Hematopoietic multipotent progenitor cell (in vitro differentiated cells): ENCODE data around the gene GPC6. TPM values are rescaled to one million over a fixed set of nuclear protein-coding genes. Genes with fewer than 3 reads are reported as not detected.

Experiments used
- DNase-seq, 3 donors: peaks; one replicate each; pipeline ENCODE4 v3.0.0-alpha.2; 2011 to 2015; ENCODE audit warnings: low read depth in 2 of 3, low spot score in 2 of 3
- total RNA-seq: library from RNA; depleted of rRNA; stranded (reverse); fragments of >200 nt; gene quantifications from one replicate; pipeline ENCODE4 v1.2.3, GENCODE V29; 2012

The GPC6 gene
- total RNA-seq, 1 donor = 0.54 TPM

DNA sequence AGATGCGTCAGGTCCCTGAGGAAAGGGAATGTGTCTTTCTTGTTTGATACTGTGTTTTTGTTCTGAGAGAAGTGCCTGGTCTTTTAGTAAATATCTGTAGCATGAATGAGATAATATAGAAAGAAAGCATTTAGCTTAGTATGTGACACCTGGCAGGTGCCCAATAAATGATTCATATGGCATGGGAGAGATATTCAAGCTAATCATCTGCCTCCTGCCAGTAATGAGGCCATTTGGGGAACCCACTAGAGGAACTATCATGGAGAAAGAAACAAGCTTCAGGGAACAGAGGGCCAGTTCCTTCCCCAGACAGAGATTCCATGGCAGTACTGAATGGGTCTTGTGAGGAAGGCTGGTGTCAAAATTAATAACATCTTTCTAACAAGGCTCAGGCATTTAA lies 648.9 kb downstream of the GPC6 start:
- DNase-seq = no peak

DNA sequence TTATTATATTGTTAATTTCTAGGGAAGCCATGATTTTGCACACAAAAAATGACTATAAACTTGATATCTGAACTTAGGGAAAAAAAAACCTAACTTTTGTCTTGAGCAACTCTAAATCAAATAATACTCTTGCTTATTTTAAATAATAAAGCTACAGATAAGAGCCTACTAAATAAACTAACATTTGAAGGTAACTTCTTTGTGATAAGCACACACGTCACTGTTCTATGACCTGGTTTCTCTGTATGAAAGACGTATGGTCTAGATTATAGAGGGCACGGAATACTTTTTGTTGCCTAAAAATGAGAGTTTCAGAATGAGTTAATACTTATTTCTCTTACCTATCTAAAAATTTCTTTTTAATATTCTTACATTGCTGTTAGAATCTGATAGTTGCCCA lies 649.6 kb downstream of the GPC6 start:
- no peak for DNase-seq

DNA sequence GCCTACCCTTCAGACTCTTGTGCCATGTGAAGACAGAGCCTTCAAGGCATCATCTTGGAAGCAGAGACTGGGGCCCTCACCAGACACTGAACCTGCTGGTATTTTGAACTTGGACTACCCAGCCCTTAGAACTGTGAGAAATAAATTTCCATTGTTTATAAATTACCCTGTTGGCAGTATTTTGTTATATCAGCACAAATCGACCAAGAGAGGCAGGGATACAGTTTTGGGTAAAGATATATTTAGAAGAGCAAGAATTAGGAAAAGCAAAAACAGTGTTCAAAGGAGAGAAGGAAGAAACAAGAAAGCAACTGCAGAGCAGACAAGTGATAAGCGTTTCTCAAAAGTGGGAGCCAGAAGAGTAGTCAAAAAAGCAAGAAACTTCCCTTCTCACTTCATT lies 652.1 kb downstream of the GPC6 start:
- no peak for DNase-seq

DNA sequence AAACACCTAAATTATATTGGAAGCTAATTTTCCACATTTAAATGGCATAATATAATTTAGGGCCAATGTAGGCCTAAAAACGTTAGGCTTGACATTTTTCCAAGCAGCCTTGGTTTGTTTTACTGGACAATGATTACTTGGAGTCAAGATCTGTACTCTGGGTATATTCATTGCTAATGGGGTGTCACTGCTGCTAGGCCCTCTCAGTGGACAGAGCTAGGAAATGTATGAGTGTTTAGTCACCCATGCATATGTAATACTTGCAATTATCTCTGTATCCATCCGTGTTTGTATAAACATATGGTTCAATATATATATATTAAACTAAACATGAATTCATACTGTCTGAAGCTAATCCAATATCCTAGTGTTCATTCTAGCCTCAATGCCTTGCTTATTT lies 654.8 kb downstream of the GPC6 start:
- no peak for DNase-seq

DNA sequence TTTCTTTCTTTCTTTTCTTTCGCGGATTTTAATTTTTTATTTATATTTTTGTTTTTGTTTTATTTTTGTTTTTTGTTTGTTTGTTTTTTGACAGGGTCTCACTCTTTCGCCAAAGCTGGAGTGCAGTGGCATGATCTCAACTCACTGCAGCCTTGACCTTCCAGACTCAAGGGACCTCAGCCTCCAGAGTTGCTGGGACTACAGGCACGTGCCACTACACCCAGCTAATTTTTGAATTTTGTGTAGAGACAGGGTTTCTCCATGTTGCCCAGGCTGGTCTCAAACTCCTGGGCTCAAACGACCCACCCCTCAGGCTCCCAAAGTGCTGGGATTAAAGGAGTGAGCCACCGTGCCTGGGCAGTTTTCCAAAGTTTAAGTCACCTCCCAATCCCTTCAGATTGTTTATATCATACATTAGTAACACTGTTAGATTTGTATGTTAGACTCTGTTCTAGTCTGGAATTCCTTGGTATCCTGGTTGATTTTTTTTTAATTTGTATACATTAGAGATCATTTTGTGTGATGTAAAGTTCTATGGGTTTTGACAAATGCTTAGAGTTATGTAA lies 655.6 kb downstream of the GPC6 start:
- DNase-seq = no peak

DNA sequence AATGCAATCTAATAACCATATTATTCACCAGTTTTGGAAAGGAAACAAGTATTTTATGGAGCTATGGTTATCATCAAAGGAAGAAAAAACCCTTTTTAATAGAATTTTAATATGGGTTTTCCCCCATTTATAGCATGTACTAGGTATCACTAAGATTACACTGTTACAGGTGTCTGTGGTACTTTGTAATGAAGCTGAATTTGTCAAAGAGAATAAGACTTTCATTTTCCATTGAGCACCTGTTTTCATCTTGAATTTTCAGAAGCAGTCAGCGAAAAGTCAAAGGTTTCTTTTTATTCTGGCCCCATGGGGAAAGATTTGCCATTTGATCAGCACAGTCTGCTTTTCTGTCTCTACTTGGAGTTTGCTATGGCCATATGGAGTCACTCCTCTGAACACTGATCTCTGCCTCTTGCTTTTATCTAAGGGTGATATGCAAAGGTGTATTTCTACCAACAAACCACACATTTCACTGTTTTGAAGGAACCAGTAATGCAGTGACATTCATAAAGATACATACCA lies 662.9 kb downstream of the GPC6 start:
- DNase-seq = no peak

DNA sequence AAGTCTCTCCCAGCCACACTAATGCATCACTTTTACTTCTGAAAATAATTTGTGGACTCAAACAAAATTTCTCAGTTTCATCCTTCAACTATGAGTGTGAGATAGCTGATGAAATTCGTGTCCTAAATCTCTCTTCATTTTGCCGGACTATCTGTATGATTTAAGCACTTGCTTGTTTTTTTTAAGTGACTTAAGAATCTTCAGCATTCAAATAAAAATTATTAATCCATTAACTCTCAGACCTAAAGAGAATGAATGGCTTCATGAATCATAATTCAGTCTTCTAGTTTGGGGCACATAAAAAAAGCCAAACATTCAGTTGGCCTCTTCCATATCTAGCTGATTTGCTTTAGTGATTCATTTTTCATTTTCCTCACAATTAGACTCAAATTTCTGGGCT lies 673.4 kb downstream of the GPC6 start:
- DNase-seq = no peak

DNA sequence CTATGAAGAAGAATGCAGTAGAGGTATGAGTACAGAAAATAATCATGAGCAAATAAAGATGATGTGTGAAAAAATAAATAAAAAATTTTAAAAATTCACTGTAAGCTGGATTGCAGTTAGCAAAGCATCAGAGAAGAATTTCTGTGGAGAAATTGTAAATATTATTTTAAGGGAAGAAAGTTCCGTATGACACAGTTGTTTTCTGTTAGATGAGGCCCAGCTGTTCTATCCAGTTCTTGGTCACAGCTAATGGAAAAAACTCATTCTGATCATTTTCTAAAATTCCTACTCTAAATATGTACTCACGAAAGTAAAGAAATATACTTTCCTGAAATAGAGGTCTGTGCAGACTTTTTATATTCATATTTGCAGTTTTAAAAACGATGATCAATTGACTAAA lies 674.1 kb downstream of the GPC6 start:
- DNase-seq = no peak

DNA sequence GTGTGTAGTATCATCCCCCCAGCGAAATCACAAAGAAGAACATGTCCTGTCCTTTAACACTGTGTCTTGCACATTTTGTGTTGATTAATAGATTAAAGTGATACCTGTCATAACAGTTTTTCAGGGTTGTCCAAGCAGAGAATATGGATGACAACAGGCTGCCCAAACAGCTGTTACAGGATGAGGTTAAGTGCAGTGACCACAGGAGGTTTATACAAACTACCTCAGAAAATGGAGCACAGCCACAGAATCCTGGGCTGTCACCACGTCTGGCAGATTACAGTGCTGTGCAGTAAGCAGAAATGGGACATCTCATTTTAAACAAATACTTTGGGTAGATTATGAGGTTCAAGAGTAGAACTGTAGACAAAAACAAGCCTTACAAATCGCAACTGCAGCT lies 677.3 kb downstream of the GPC6 start:
- no peak for DNase-seq

DNA sequence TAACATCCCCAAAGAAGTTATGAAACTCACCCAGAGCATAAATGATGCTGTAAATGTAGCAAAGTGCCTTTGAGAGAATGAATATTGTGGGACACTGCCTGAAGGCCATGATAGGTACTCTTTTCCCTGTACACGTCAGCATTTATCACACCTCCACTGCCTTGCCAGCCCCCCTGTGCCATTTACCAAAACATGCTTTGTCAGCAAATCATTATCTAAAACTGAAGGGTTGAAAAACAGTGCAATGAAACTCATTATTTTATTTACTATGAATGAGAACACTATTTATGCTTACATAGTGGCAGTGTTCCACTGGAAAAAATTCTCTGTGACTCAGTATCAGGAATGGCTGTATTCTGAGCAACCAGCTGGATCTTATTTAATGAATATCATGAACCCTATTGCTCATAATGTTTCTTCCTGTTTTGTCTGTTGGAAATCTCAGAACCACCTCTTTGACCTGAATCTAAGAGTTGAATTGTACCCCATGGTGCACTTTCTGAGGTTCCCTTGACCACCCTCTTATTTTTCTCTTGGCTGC lies 688.7 kb downstream of the GPC6 start:
- no peak for DNase-seq

DNA sequence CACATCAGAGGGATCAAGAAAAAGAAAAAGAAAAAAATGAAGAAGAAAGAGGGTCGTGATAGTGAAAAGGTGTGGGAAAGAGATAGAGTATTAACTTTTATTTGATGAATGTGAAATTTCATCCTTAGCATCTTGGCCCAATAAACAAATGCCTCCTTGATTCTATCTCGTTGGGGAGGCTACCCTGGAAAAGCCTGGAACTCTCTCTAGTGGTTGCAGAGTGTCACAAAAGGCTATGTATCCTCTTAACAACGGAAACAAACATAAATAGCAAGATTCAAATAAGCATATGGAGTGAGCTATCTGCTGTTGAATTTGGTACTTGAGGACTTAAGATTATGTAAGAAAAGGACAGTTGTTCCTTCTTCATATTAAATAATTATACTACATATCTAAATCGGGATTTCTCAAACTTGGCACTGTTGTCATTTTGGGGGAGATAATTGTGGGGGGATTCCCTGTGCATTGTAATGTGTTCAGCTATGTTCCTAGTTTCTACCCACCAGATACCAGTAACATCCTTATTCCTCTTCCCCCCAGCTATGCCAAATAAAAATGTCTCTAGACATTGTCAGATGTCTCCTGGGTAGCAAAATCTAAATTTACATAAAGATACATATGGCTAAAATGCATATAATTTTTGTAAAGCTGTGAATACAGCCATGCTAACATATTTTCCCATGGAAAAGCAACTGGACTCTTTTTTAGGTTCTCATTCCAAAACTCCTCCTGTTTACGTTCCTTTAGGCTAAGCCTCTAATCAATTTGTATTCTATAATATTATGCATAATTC lies 695.7 kb downstream of the GPC6 start:
- DNase-seq = no peak

DNA sequence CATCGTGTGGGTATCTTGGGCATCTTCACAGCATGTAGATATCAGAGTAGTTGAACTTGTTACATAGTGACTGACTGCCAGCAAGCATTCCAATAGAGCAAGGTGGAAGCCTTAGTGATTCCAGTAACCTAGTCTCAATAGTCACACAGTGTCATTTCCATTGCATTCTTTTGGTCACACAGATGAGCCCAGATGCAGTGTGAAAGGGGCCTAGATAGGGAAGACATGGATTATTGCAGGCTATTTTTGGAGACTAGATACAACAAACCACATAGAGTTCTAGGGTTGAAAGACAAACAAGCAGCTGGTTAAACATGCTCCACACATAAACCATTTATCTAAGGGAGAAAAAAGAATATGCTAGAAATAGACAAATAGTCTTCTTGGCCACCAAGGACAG lies 699.4 kb downstream of the GPC6 start:
- no peak for DNase-seq

DNA sequence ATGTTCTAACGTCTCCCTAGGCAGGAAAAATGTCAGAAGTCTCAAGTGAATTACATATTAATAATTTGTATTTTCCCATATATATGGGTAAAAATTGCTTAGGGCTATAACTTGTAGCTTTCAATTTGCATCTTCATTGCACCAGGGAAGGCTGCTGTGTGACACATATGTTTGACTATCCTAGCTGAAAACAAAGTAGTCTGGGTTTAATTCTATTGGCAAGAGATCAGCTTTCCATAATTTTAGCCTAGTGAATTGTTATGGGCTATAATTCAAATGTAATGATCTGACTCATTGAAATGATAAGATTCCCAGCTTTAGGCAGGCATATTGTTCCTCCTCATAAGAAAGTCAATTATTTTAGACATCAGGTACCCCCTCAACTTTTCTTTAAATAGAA lies 699.8 kb downstream of the GPC6 start:
- DNase-seq = no peak

DNA sequence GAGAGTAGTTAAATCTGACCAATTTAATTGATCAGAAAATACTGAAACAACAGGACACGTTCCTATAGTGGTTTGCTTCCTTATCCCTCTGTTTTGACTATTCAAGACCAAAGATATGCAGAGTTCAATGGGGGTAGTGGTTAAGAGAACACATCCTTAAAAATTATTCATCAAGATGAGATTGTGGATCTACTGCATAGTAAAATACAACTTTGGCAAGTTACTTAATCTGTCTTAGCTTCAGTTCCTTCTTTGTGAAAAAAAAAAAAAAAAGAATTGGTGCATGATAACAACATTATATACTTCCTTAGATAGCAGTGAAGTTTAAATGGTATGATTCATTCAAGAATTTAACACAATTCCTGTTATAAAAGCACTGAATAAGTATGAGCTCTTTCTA lies 700.8 kb downstream of the GPC6 start:
- no peak for DNase-seq

DNA sequence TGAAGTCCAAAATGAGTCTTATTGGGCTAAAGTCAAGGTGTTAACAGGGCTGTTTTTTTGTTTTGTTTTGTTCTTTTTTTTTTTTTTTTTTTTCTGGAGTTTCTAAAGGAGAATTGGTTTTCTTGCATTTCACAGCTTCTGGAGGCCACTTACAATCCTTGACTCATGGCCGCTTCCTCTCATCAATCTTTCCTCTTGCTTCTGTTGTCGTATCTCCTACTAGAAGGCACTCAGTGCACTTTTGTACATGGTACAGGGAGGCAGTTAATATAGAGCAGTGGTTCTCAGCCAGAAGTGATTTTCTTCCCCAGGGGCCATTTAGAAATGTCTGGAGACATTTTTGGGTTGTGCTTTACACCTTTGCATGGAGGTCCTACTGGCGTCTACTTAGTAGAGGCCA lies 706.3 kb downstream of the GPC6 start:
- DNase-seq = no peak

DNA sequence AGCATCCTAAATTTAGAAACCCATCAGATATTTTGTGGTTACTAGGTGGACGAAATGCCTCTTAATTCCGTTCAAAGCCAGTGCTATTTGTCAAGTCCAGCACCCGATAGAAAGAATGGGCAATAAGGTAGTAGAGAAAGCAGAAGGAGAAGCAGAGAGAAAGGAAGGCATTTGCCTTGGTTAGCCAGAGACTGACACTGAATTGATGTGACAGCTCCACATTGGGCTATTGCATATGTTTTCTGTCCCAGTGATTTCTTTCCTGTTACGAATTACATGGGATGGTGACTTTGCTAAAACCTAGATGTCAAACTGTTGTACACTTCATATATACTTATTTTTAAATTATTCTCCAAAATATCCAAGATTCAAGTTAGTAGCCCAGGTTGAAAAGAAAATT lies 710.3 kb downstream of the GPC6 start:
- no peak for DNase-seq

DNA sequence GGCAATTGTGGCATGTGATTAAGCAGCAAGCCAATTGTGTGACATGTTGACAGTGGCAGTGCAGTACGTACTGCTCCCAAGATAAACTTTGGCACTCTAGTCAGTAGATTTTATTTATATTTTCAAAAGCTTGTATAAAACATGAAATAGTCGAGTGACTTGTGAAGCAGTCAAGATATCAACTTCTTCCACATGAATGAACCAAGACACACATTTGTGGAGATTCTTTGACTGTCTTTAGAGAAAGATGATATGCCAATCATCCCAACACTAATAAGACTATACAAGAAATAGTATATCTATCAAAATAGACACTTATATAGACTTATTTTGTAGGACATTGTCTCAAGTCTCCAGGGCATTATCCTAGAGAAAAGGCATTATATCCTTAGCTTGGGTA lies 714.8 kb downstream of the GPC6 start:
- no peak for DNase-seq

DNA sequence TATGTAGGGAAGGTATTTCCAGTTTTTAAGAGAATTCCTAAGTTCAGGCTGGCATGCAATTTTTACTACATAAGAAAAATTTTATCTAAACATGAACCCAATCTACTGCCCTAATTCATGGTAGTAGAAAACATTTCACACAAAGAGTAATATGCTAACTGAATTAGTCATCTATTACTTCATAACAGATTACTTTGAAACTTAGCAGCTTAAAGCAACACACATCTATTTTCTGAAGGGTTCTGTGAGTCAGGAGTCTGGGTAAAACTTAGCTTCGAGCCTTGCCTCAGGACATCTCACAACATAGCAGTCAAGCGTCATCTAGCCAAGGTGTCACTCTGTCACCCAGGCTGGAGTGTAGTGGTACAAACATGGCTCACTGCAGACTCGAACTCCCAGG lies 715.4 kb downstream of the GPC6 start:
- DNase-seq = no peak

DNA sequence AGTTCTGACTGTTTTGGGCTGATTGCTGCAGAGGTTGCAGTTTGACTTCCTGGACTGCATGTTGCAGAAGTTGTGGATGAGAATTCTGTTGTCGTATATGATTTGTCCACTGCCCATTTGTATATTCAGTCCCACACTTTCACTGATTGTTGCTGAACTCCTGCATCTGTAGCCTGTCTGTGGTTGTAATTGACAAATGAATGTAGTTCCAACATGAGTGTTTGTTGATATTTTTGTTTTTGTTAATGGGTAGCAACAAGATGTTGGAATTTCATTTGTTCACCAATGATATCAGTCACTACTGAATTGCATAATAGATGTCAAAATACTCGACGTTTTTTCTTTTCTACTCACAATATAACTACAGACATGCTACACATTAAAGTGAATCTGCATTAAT lies 719.0 kb downstream of the GPC6 start:
- DNase-seq = no peak

DNA sequence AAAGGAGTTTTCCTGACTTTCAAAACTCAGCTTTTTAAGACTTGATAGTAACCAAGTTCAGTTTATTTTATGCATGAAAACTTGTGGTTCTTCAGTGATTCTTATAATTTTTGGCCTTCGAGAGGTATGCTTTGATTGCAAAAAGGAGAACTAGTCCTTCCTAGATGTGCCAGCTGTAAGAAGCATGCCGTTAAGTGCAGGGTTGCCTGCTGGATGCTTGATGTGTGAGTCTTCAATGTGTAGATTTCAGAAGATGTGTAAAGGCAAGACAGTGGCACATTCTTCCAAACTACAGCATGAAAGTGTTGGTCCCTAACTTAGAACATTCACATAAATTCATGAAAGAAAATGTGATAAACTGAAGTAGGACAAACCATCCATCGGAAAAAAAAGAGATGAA lies 720.4 kb downstream of the GPC6 start:
- no peak for DNase-seq

DNA sequence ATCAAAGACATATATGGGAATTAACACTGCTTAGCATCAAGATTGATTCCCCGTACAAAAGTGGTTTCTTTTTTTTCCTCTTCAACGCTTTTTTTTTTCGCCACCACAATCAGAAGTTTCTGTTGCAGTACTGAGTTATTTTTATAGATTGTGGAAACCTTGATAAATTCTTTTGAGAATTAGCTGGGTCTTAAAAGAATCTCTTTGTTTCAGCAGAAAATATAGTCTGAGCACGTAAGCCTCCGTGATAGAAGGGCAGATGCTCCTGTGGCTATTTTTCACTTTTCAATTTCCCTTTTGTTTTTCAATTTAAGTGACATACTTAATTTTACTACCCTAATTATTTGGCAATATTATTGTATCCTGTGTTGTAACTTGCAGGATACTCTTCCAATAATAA lies 721.0 kb downstream of the GPC6 start:
- no peak for DNase-seq

DNA sequence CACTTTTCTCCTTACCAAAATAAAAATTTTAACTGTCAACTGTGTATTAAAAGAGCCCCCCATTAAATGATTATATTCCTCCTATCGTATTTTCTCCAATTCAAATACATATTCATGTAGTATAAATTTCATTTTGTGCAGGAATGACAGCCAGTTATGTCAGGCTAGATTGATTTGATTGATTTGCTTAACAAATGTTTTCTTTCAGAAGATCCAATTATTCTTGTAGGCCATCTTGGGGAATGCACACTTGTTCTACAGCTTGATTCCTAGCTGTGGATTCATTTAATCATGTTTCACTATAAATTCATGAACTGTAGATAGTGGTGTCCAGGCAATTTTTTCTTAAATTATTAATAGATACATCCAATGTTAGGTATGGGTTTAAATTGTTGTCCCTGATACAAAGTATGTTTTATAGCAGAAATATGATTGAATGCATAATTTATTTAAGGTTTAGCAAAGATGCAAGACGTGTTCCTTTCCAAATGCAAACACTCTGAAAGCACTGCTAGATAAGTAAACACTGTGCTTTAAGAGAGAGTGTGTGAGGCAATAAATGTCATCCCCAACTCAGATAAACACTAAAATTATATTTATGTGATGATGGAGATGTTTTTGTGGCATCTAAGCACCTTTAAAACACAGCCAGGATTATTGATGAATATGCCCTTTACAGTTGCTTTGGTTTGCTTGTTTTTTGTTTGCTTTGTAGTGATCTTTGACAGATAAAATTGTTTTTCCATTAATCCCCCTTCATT lies 721.7 kb downstream of the GPC6 start:
- no peak for DNase-seq
